Mucosa of stomach (tissue), 1 donor: Measurements from ENCODE around the gene PTPN7.
"Not testable (repeated sequence)": the region's sequence is repeated elsewhere in the genome, so short reads cannot be mapped to it uniquely, and the experiment has no call there.

ENCODE experiments used
- H3K27me3 ChIP-seq: one replicate; pipeline ENCODE4 v1.7.0; 2013; ENCODE audit warnings: mild to moderate bottlenecking, low read length; ENCODE audit not compliant: control insufficient read depth, insufficient read depth
- H3K36me3 ChIP-seq: one replicate; pipeline ENCODE4 v1.7.0; 2013; ENCODE audit warnings: low read length; ENCODE audit not compliant: control insufficient read depth, insufficient read depth
- H3K4me1 ChIP-seq: one replicate; pipeline ENCODE4 v1.7.0; 2013; ENCODE audit warnings: mild to moderate bottlenecking, low read length; ENCODE audit not compliant: control insufficient read depth, insufficient read depth
- H3K4me3 ChIP-seq: one replicate; pipeline ENCODE4 v1.7.0; 2013; ENCODE audit warnings: low read length
- H3K9ac ChIP-seq: one replicate; pipeline ENCODE4 v1.7.0; 2013; ENCODE audit warnings: mild to moderate bottlenecking, low read length, moderate library complexity
- H3K9me3 ChIP-seq: one replicate; pipeline ENCODE4 v1.7.0; 2013; ENCODE audit warnings: mild to moderate bottlenecking, low read length, moderate library complexity; ENCODE audit not compliant: control insufficient read depth
- donor health status: Pancreatic carcinoma.

PTPN7 gene

DNA sequence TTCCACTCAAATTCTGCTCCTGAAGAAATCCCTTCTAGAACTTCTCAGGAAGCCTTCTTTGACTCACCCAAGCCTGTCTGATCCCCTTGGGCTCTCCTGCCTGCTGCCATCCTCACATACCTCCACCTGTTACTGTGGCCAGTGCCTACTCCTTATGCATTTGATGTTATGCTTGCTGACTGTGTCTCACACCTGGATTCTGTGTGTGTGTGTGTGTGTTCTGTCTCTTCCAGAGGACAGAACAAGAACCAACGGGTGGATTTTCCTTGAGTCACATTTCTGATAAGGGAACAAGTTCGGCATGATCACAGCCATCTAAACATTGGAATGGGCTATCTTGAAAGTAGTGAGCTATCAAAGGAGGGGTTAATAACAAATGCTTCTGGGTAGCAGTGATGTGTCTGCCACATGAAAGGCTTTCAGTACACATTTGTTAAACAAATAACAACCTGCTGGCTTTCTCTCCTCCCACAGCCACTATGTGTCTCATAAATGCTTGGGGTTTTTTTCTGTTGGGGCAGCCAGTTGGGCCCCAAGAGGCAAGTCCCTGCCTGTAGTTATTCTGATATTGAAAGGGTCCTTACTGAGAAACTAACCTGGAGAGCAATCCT, 46.6 kb downstream of the PTPN7 start:
- H3K9ac ChIP-seq, result peak overlapping the region; percentile 58
- H3K9me3 ChIP-seq, result no peaks in the 10 kb centered on the region
- no peaks in the 10 kb centered on the region for H3K27me3 ChIP-seq
- peaks cover 43% of the 10 kb centered on the region for H3K4me1 ChIP-seq
- H3K4me3 ChIP-seq, result no peak overlapping the region
- no peaks in the 10 kb centered on the region for H3K36me3 ChIP-seq

DNA sequence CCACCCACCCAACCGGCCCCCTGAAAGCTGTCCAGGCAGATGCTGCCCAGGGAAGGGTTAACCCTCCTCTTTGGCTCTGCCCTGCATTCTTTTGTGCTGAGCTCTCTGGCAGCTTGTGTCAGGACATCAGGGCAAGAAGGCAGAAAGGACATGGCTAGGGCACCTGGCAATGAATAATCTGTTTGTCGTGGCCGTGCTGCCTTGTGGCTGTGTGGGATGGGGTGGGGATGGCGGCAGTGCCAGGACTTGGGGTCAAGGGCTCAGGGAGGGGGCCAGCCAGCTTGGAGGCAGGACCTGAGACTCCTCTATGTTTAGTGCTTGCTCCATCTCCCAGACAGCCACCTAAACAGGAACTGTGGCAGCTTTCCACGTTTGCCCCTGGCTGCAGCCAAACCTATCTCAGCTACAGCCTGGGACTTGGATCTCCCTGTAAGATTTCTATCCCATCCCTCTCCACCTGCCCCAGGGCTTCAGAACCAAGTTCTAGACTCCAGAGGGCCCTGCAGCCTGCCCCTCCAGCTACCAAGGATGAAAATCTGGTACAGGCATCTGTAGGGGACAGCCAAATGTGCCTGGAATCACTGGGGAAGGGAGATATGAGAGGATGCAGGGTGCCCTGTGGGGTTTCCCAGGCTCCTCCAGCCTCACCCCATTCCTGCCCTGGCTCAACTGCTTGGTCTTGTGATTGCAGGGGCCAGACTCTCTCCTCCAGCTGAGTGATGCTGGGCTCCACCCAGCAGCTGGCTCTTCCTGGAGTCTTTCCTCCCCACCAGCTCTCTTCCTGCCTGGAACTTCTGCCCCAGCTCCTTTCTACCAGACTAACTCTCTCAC, 47.3 kb downstream of the PTPN7 start:
- Histone ChIP-seq H3K4me1 (peaks cover 43% of the 10 kb centered on the region), H3K4me3 (no peak overlapping the region), H3K9me3 (no peaks in the 10 kb centered on the region), H3K36me3 (no peaks in the 10 kb centered on the region), H3K27me3 (no peaks in the 10 kb centered on the region), H3K9ac (peak overlapping the region; percentile 58)

- not testable (repeated sequence) for H3K36me3 ChIP-seq, H3K4me3 ChIP-seq, H3K9me3 ChIP-seq, H3K9ac ChIP-seq, H3K27me3 ChIP-seq
- peaks cover 54% of the 10 kb centered on the region for H3K4me1 ChIP-seq
These were observed 48.8 kb downstream of the PTPN7 start for GRCh38 chr1:202111589-202111988.

- no peaks in the 10 kb centered on the region for H3K27me3 ChIP-seq
- no peak overlapping the region for H3K9ac ChIP-seq
- H3K4me3 ChIP-seq, result no peak overlapping the region
- H3K9me3 ChIP-seq, result no peaks in the 10 kb centered on the region
- no peaks in the 10 kb centered on the region for H3K36me3 ChIP-seq
- H3K4me1 ChIP-seq, result peaks cover 60% of the 10 kb centered on the region
These were observed 49.4 kb downstream of the PTPN7 start for GRCh38 chr1:202110977-202111376.

GRCh38 chr1:202107801-202108731, 52.3 kb downstream of the PTPN7 start:
- Histone ChIP-seq H3K9me3 (no peaks in the 10 kb centered on the region), H3K27me3 (no peaks in the 10 kb centered on the region), H3K4me3 (no peak overlapping the region), H3K9ac (peak overlapping the region; percentile 95), H3K4me1 (peaks cover 67% of the 10 kb centered on the region), H3K36me3 (no peaks in the 10 kb centered on the region)

- Histone ChIP-seq H3K9ac (peak overlapping the region; percentile 95), H3K4me1 (peaks cover 63% of the 10 kb centered on the region), H3K9me3 (no peaks in the 10 kb centered on the region), H3K4me3 (no peak overlapping the region), H3K27me3 (no peaks in the 10 kb centered on the region), H3K36me3 (no peaks in the 10 kb centered on the region)
These were observed 53.1 kb downstream of the PTPN7 start for GRCh38 chr1:202107321-202107761.

GRCh38 chr1:202106340-202107254, 53.8 kb downstream of the PTPN7 start:
- Histone ChIP-seq H3K4me1 (peaks cover 65% of the 10 kb centered on the region), H3K4me3 (peak overlapping the region; percentile 44), H3K27me3 (no peaks in the 10 kb centered on the region), H3K9me3 (no peaks in the 10 kb centered on the region), H3K36me3 (no peaks in the 10 kb centered on the region), H3K9ac (peak overlapping the region; percentile 95)

DNA sequence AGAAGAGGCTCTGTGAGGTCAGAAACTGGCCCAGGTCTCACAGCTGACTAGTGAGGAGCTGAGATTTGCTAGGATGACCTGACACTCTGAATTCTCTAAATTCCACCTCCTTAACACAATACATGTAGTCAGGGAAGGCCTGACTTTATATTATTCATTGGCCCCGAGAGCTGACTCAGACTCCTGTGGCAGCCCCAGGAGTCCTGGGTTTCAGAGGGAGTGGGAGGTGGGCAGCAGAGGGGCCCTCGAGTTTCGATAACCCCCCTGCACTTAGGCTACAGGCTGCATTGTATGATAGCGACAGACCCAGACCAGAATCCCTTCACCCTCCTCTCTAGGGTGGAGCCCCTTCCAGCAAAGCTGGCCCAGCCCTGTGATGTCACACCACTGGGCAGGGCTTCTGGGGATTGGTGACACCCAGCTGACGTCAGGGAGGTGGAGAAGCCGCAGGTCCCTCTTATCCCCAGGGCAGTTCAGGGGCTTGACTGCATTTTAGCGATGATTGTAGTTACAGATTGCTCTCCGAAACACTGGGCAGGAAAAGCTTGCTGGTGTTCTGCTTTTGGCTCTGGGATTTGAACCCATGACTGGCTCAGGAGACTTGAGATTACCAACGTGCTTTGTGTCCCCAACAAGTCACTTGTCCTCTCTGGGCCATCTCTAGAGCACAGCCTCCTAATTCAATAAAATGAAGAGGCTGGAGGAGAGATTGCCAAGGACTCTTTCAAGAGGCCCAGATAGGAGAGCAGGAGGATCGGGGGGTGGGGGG, 54.6 kb downstream of the PTPN7 start:
- no peaks in the 10 kb centered on the region for H3K9me3 ChIP-seq
- H3K4me3 ChIP-seq, result peak overlapping the region; percentile 21
- no peaks in the 10 kb centered on the region for H3K36me3 ChIP-seq
- H3K4me1 ChIP-seq, result peaks cover 73% of the 10 kb centered on the region
- no peaks in the 10 kb centered on the region for H3K27me3 ChIP-seq
- H3K9ac ChIP-seq, result peak overlapping the region; percentile 95

DNA sequence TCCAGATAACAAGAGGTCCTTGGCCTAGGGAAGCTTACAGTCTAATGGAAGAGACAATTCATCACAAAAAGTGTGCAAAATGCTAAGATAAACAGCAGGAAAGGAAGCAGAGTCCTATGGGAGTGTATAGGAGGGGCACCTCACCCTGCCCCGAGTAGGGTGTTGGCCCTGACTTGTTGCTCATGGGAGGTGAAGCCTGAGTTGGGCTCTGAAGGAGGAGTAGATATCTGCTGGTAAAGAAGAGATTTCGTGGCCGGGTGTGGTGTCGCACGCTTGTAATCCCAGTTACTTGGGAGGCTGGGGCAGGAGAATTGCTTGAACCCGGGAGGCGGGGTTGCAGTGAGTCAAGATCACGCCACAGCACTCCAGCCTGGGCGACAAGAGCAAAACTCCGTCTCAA, 56.3 kb downstream of the PTPN7 start:
- Histone ChIP-seq H3K27me3 (no peaks in the 10 kb centered on the region), H3K4me3 (no peak overlapping the region), H3K36me3 (no peaks in the 10 kb centered on the region), H3K4me1 (peaks cover 64% of the 10 kb centered on the region), H3K9me3 (no peaks in the 10 kb centered on the region), H3K9ac (no peak overlapping the region)

- Histone ChIP-seq H3K9me3 (no peaks in the 10 kb centered on the region), H3K27me3 (no peaks in the 10 kb centered on the region), H3K4me1 (peaks cover 35% of the 10 kb centered on the region), H3K4me3 (no peak overlapping the region), H3K36me3 (no peaks in the 10 kb centered on the region), H3K9ac (peak overlapping the region; percentile 35)
These were observed 59.2 kb downstream of the PTPN7 start for GRCh38 chr1:202101184-202101583.
